SK-N-SH (cell line): ENCODE measurements around the gene ABL2. TPM values are rescaled to one million over a fixed set of nuclear protein-coding genes. Genes with fewer than 3 reads are reported as not detected.

Experiments used
- CTCF ChIA-PET: fragments of 300-600, 350-600 bp; formaldehyde crosslinking; extraction: SDS; loops from one replicate; lab custom pipeline; 2021; lab: Yijun Ruan, JAX
- POLR2A ChIA-PET: fragments of 350-600 bp; sonication (Branson Sonifier 250); formaldehyde crosslinking; extraction: SDS; loops from one replicate; lab custom pipeline; 2020; ENCODE audit warnings: antibody characterized with exemption, inconsistent platforms; lab: Yijun Ruan, JAX
- DNase-seq: peaks from one replicate; pipeline ENCODE4 v3.0.0; 2012
- H2AFZ ChIP-seq: fragments of 200-600 bp; sonication (generic); 2 replicates; pipeline ENCODE4 v1.8.1; 2016; ENCODE audit warnings: antibody characterized with exemption, mild to moderate bottlenecking, low read depth
- H3F3A ChIP-seq: fragments of 200-600 bp; sonication (generic); replicated peaks from 2 replicates; pipeline ENCODE3; 2016; ENCODE audit warnings: antibody characterized with exemption, mild to moderate bottlenecking; ENCODE audit not compliant: insufficient read depth
- H3K27ac ChIP-seq, 2 experiments: fragments of 200-500 bp in 1 of 2; fragments of 200-600 bp in 1 of 2; sonication (Bioruptor generic) in 1 of 2; sonication (generic), shearing (Covaris generic) in 1 of 2; 2 replicates each; pipeline versions ENCODE4 v1.5.1 to v1.6.1; 2014 to 2016; ENCODE audit warnings: low read depth in 2 of 2, inconsistent platforms in 1 of 2, low read length in 1 of 2, mild to moderate bottlenecking in 1 of 2, mixed read lengths in 1 of 2
- H3K27me3 ChIP-seq: fragments of 200-600 bp; sonication (generic), shearing (Covaris generic); 2 replicates; pipeline ENCODE4 v1.6.1; 2016; ENCODE audit warnings: mixed run types; ENCODE audit not compliant: insufficient read depth
- H3K36me3 ChIP-seq, 2 experiments: fragments of 200-500 bp in 1 of 2; fragments of 200-600 bp in 1 of 2; sonication (Bioruptor generic) in 1 of 2; sonication (generic) in 1 of 2; replicated peaks in 1 of 2; 2 replicates each; pipeline versions ENCODE3 to v1.5.1; 2014 to 2016; ENCODE audit warnings: low read length in 1 of 2, mild to moderate bottlenecking in 1 of 2; ENCODE audit not compliant: insufficient read depth in 2 of 2, control insufficient read depth in 1 of 2
- H3K4me1 ChIP-seq, 2 experiments: fragments of 200-500 bp in 1 of 2; fragments of 200-600 bp in 1 of 2; sonication (Bioruptor generic) in 1 of 2; sonication (generic), shearing (Covaris generic) in 1 of 2; 2 replicates each; pipeline versions ENCODE4 v1.5.1 to v1.6.1; 2014 to 2016; ENCODE audit warnings: low read depth in 1 of 2, low read length in 1 of 2, mixed run types in 1 of 2; ENCODE audit not compliant: insufficient read depth in 2 of 2, control insufficient read depth in 1 of 2
- H3K4me2 ChIP-seq: fragments of 200-600 bp; sonication (generic), shearing (Covaris generic); 2 replicates; pipeline ENCODE4 v1.6.1; 2017; ENCODE audit warnings: mixed run types
- H3K4me3 ChIP-seq, 2 experiments: fragments of 200-500 bp in 1 of 2; fragments of 200-600 bp in 1 of 2; sonication (Bioruptor generic) in 1 of 2; sonication (generic), shearing (Covaris generic) in 1 of 2; 2 replicates each; pipeline versions ENCODE4 v1.5.1 to v1.8.1; 2014 to 2016; ENCODE audit warnings: low read depth in 2 of 2, inconsistent platforms in 1 of 2, low read length in 1 of 2, mild to moderate bottlenecking in 1 of 2, mixed read lengths in 1 of 2, moderate library complexity in 1 of 2
- H3K79me2 ChIP-seq: fragments of 200-600 bp; sonication (generic); 2 replicates; pipeline ENCODE4 v1.8.1; 2017; ENCODE audit warnings: mild to moderate bottlenecking; ENCODE audit not compliant: insufficient read depth
- H3K9ac ChIP-seq: fragments of 200-600 bp; sonication (generic); 2 replicates; pipeline ENCODE4 v1.6.1; 2017; ENCODE audit warnings: mixed run types
- H3K9me2 ChIP-seq: fragments of 200-600 bp; sonication (generic); 2 replicates; pipeline ENCODE4 v1.6.1; 2017; ENCODE audit warnings: mixed run types
- H3K9me3 ChIP-seq: fragments of 200-600 bp; sonication (generic); 2 replicates; pipeline ENCODE4 v1.6.1; 2017; ENCODE audit warnings: mixed run types, mild to moderate bottlenecking, moderate library complexity
- H4K20me1 ChIP-seq: fragments of 200-600 bp; sonication (generic); 2 replicates; pipeline ENCODE4 v1.6.1; 2017; ENCODE audit warnings: mild to moderate bottlenecking, mixed run types; ENCODE audit not compliant: insufficient read depth
- CHD2 ChIP-seq: fragments of 150-350 bp; IDR thresholded peaks from 2 replicates; pipeline ENCODE4 v1.6.1; 2018; ENCODE audit warnings: low read length; ENCODE audit not compliant: partially characterized antibody
- ELF1 ChIP-seq: IDR thresholded peaks from 2 replicates; pipeline ENCODE4 v1.4.0; 2012
- EP300 ChIP-seq, 2 experiments: IDR thresholded peaks; 2 replicates each; pipeline versions ENCODE4 v1.4.0 to v1.6.1; 2012; ENCODE audit warnings: borderline replicate concordance in 1 of 2, low read depth in 1 of 2, low read length in 1 of 2
- EZH2phosphoT487 ChIP-seq: fragments of 200-600 bp; sonication (generic); IDR thresholded peaks from 2 replicates; pipeline ENCODE4 v1.6.1; 2017; ENCODE audit warnings: low read depth, mixed run types, mild to moderate bottlenecking, antibody characterized with exemption, moderate library complexity, borderline replicate concordance
- FOXJ3 ChIP-seq: sonication (generic); formaldehyde crosslinking; IDR thresholded peaks from 2 replicates; pipeline ENCODE4 v1.5.1; 2020; ENCODE audit warnings: mild to moderate bottlenecking, missing genetic modification reagents
- FOXM1 ChIP-seq: IDR thresholded peaks from 2 replicates; pipeline ENCODE4 v1.4.0; 2012; ENCODE audit warnings: low read depth, mild to moderate bottlenecking
- GATA2 ChIP-seq: sonication (generic); formaldehyde crosslinking; IDR thresholded peaks from 2 replicates; pipeline ENCODE4 v1.5.0; 2020; ENCODE audit warnings: mild to moderate bottlenecking, missing genetic modification reagents
- MEF2A ChIP-seq: IDR thresholded peaks from 2 replicates; pipeline ENCODE4 v1.4.0; 2012; ENCODE audit warnings: low read depth, borderline replicate concordance
- MXI1 ChIP-seq: IDR thresholded peaks from 2 replicates; pipeline ENCODE4 v1.6.1; 2012; ENCODE audit warnings: mild to moderate bottlenecking, low read depth, low read length, improper control_type of control experiment
- NRF1 ChIP-seq: IDR thresholded peaks from 2 replicates; pipeline ENCODE4 v1.6.1; 2012; ENCODE audit warnings: low read depth, mild to moderate bottlenecking, low read length
- POLR2AphosphoS5 ChIP-seq: IDR thresholded peaks from 2 replicates; pipeline ENCODE4 v1.6.1; 2012; ENCODE audit warnings: low read depth, low read length
- RAD21 ChIP-seq: IDR thresholded peaks from 2 replicates; pipeline ENCODE4 v1.6.1; 2012; ENCODE audit warnings: mild to moderate bottlenecking, low read length
- RCOR1 ChIP-seq: fragments of 150-350 bp; IDR thresholded peaks from 2 replicates; pipeline ENCODE4 v1.6.1; 2017; ENCODE audit warnings: antibody characterized with exemption, low read length
- RXRA ChIP-seq: IDR thresholded peaks from 2 replicates; pipeline ENCODE4 v1.4.0; 2012; ENCODE audit warnings: low read depth, mild to moderate bottlenecking, borderline replicate concordance
- TAF1 ChIP-seq: IDR thresholded peaks from 2 replicates; pipeline ENCODE4 v1.6.1; 2012; ENCODE audit warnings: low read depth, mild to moderate bottlenecking, low read length, moderate library complexity, borderline replicate concordance
- TCF12 ChIP-seq: IDR thresholded peaks from 2 replicates; pipeline ENCODE4 v1.4.0; 2012
- WGBS: methylation state at CpG from one replicate; pipeline ENCODE4 v1.1.6; 2017; ENCODE audit warnings: low lambda C conversion rate; 5-methylcytosine and 5-hydroxymethylcytosine counted together
- polyA plus RNA-seq, 3 experiments: library from polyadenylated mRNA; depleted of rRNA; stranded (reverse); fragments of >200 nt; gene quantifications; 2 replicates each; pipeline ENCODE4 v1.2.3, GENCODE V29; 2012
- TF ChIP-seq, protein P1 (sequence below): fragments of 150-350 bp; IDR thresholded peaks from 2 replicates; pipeline ENCODE4 v1.6.1; 2017; ENCODE audit warnings: antibody characterized with exemption, low read length, low read depth, borderline replicate concordance
- TF ChIP-seq, protein P2 (sequence below): fragments of 150-350 bp; IDR thresholded peaks from 2 replicates; pipeline ENCODE4 v1.6.1; 2016; ENCODE audit warnings: mild to moderate bottlenecking, low read depth, low read length
- TF ChIP-seq, protein P3 (sequence below): IDR thresholded peaks from 2 replicates; pipeline ENCODE4 v1.4.0; 2012; ENCODE audit warnings: low read depth

Gene ABL2
- polyA plus RNA-seq, 1 of the 3 experiments (the other 2 are of a cell fraction), result 7.5 TPM

DNA sequence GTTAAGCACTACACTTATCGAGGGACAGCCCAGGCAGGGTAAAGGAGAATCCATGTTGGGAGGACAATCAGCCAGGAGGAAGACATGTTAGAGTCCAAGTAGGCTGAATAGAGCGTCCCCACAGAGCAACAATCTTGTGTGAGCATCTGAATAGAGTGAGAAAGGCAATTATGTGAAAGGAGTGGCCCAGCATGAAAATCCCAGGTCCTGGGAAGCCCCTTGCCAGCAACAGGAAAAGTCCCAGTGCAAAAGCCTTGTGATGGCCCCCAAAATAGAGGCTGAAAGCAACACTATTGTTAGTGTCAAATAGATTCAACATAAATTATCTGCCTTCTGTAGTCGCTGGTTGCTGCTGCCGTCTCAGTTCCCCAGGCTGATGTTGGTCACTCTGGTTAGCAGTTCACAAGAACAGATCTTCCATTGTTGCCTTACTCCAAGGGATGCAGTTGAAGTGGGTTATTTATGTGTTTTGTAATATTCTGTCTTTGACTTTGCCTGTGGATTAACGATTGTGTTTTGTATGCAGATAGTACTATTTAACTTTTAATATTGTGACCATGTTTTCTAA lies 12.1 kb upstream of the ABL2 start:
- no peaks in the 10 kb centered on the region for H3K79me2 ChIP-seq
- no peak overlapping the region for H3K4me3 ChIP-seq
- ChIA-PET POLR2A (no interaction called here), CTCF (no interaction called here)
- H3K9me3 ChIP-seq, result no peaks in the 10 kb centered on the region
- no peaks in the 10 kb centered on the region for H3K27me3 ChIP-seq
- TF ChIP-seq EP300 (IDR thresholded peaks at IDR 0.05; ENCODE audit: borderline replicate concordance in 1 of 2, low read depth in 1 of 2, low read length in 1 of 2) (no peak), NRF1 (no peak), TCF12 (no peak), FOXM1 (no peak), MEF2A (no peak), RCOR1 (no peak), CHD2 (no peak), FOXJ3 (CRISPR knock-in tag) (no peak), GATA2 (CRISPR knock-in tag) (no peak), MXI1 (no peak), RAD21 (no peak), ELF1 (no peak), POLR2AphosphoS5 (no peak), RXRA (no peak), TAF1 (no peak)
- TF ChIP-seq, protein P1, sequence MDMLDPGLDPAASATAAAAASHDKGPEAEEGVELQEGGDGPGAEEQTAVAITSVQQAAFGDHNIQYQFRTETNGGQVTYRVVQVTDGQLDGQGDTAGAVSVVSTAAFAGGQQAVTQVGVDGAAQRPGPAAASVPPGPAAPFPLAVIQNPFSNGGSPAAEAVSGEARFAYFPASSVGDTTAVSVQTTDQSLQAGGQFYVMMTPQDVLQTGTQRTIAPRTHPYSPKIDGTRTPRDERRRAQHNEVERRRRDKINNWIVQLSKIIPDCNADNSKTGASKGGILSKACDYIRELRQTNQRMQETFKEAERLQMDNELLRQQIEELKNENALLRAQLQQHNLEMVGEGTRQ, result no peak
- TF ChIP-seq, protein P2, sequence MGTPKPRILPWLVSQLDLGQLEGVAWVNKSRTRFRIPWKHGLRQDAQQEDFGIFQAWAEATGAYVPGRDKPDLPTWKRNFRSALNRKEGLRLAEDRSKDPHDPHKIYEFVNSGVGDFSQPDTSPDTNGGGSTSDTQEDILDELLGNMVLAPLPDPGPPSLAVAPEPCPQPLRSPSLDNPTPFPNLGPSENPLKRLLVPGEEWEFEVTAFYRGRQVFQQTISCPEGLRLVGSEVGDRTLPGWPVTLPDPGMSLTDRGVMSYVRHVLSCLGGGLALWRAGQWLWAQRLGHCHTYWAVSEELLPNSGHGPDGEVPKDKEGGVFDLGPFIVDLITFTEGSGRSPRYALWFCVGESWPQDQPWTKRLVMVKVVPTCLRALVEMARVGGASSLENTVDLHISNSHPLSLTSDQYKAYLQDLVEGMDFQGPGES, result no peak
- TF ChIP-seq, protein P3, sequence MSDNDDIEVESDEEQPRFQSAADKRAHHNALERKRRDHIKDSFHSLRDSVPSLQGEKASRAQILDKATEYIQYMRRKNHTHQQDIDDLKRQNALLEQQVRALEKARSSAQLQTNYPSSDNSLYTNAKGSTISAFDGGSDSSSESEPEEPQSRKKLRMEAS, result no peak
- H2AFZ ChIP-seq, result no peak overlapping the region
- DNase-seq, result no peak
- H3K9me2 ChIP-seq, result no peaks in the 10 kb centered on the region
- whole genome bisulfite sequencing, result 83% methylated on average over 5 of the region's 5 CpGs
- no peak overlapping the region for H3K27ac ChIP-seq
- H3K4me2 ChIP-seq, result no peak overlapping the region
- H3F3A ChIP-seq, result no peaks in the 10 kb centered on the region
- H4K20me1 ChIP-seq, result no peaks in the 10 kb centered on the region
- H3K9ac ChIP-seq, result no peak overlapping the region
- H3K36me3 ChIP-seq, result no peaks in the 10 kb centered on the region
- no peaks in the 10 kb centered on the region for H3K4me1 ChIP-seq

DNA sequence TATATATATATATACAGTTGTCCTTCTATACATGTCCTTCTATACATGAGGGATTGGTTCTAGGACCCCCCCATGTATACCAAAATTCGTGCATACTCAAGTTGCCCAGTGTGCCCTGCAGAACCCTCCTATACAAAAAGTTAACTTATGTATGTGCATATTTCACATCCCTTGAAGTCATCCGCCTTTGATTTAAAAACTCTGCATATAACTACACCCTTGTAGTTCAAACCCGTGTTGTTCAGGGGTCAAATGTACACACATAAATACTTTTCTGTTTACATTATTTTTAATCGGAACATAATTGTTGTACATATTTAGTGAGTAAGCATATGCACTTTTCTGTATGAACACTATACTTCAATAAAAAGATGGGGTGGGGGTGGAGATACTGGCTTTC lies 7.7 kb upstream of the ABL2 start:
- ChIA-PET POLR2A (no interaction called here), CTCF (no interaction called here)
- TF ChIP-seq TCF12 (no peak), EZH2phosphoT487 (no peak), NRF1 (no peak), MXI1 (no peak)
- Histone ChIP-seq H4K20me1 (no peaks in the 10 kb centered on the region), H3K79me2 (no peaks in the 10 kb centered on the region), H3K9me2 (no peaks in the 10 kb centered on the region), H3K36me3 (no peaks in the 10 kb centered on the region), H3K27ac (no peak overlapping the region), H3K9me3 (no peaks in the 10 kb centered on the region), H3K4me3 (no peak overlapping the region), H2AFZ (no peak overlapping the region), H3K27me3 (no peaks in the 10 kb centered on the region), H3K4me2 (no peak overlapping the region), H3F3A (peaks cover 13% of the 10 kb centered on the region), H3K4me1 (0 out of 4 replicates have a peak, but pooled peaks cover 0 to 6% of the 10 kb centered on the region in 2 experiments), H3K9ac (no peak overlapping the region)
- 64% methylated on average over 4 of the region's 4 CpGs for WGBS
- no peak for DNase-seq
